SK-N-MC (cell line): ENCODE results near the gene CNBP.

Experiments
- DNase-seq: peaks from one replicate; pipeline ENCODE4 v3.0.0-alpha.2; 2011; ENCODE audit warnings: low read depth, low spot score
- H3K27ac ChIP-seq: fragments of 200-600 bp; sonication (generic); 2 replicates; pipeline ENCODE4 v1.5.1; 2016; ENCODE audit warnings: mixed run types
- H3K36me3 ChIP-seq: fragments of 200-600 bp; sonication (generic); 2 replicates; pipeline ENCODE4 v1.6.1; 2017; ENCODE audit warnings: antibody characterized with exemption, low read length, mixed read lengths; ENCODE audit not compliant: insufficient read depth
- H3K4me3 ChIP-seq: fragments of 200-600 bp; sonication (generic); 2 replicates; pipeline ENCODE4 v1.5.1; 2016
- H3K9ac ChIP-seq: fragments of 200-600 bp; sonication (generic); 2 replicates; pipeline ENCODE4 v1.8.0; 2017; ENCODE audit warnings: mixed run types, mixed read lengths; ENCODE audit not compliant: insufficient read length
- H3K9me3 ChIP-seq: fragments of 200-600 bp; sonication (generic); 2 replicates; pipeline ENCODE4 v1.6.1; 2017; ENCODE audit warnings: low read depth, mild to moderate bottlenecking, antibody characterized with exemption, low read length, moderate library complexity, mixed read lengths
- EZH2 ChIP-seq: fragments of 200-600 bp; sonication (generic); IDR thresholded peaks from one replicate; pipeline ENCODE4 v1.6.1; 2017; ENCODE audit warnings: antibody characterized with exemption
- FOXP2 ChIP-seq: optimal IDR thresholded peaks from 2 replicates; pipeline ENCODE3; 2011; ENCODE audit warnings: mild to moderate bottlenecking, moderate library complexity; ENCODE audit not compliant: insufficient read depth; ENCODE audit errors: extremely low read length, control extremely low read depth
- POLR2AphosphoS5 ChIP-seq: IDR thresholded peaks from 2 replicates; pipeline ENCODE4 v1.6.1; 2012; ENCODE audit warnings: mild to moderate bottlenecking, low read depth, low read length, borderline replicate concordance

The CNBP gene

GRCh38 chr3:129213238-129213637 lies 29.5 kb upstream of the CNBP start:
- H3K4me3 ChIP-seq, result no peak overlapping the region
- DNase-seq, result no peak
- H3K9me3 ChIP-seq, result no peaks in the 10 kb centered on the region; the same call in 1 of the 2 replicates
- H3K9ac ChIP-seq, result no peak overlapping the region
- H3K36me3 ChIP-seq, result no peaks in the 10 kb centered on the region
- H3K27ac ChIP-seq, result no peak overlapping the region
- TF ChIP-seq EZH2 (no peak), POLR2AphosphoS5 (no peak), FOXP2 (no peak)

GRCh38 chr3:129211772-129212171 lies 28.1 kb upstream of the CNBP start:
- Histone ChIP-seq H3K36me3 (no peaks in the 10 kb centered on the region), H3K27ac (peak overlapping the region; percentile 32), H3K9me3 (no peaks in the 10 kb centered on the region; the same call in 1 of the 2 replicates), H3K9ac (no peak overlapping the region), H3K4me3 (peak overlapping the region; percentile 32)
- TF ChIP-seq FOXP2 (no peak), POLR2AphosphoS5 (no peak), EZH2 (no peak)
- no peak for DNase-seq

- Histone ChIP-seq H3K9me3 (no peaks in the 10 kb centered on the region; the same call in 1 of the 2 replicates), H3K27ac (peak overlapping the region; percentile 32), H3K9ac (peak overlapping the region; percentile 1), H3K36me3 (no peaks in the 10 kb centered on the region), H3K4me3 (peak overlapping the region; percentile 32)
- DNase-seq, result no peak
- TF ChIP-seq POLR2AphosphoS5, result no peak
- TF ChIP-seq FOXP2, result no peak
- TF ChIP-seq EZH2, result no peak
Observed at GRCh38 chr3:129211345-129211744, 27.6 kb upstream of the CNBP start.

- Histone ChIP-seq H3K27ac (peak overlapping the region; percentile 2; the same call in 1 of the 2 replicates), H3K36me3 (no peaks in the 10 kb centered on the region), H3K9me3 (no peaks in the 10 kb centered on the region; the same call in 1 of the 2 replicates)
Observed at GRCh38 chr3:129207479-129207878, 23.8 kb upstream of the CNBP start.

GRCh38 chr3:129205109-129205832 lies 21.6 kb upstream of the CNBP start:
- H3K9me3 ChIP-seq, result no peaks in the 10 kb centered on the region; the same call in 1 of the 2 replicates
- TF ChIP-seq EZH2, result no peak
- no peak for TF ChIP-seq FOXP2
- no peak for TF ChIP-seq POLR2AphosphoS5
- H3K27ac ChIP-seq, result no peak overlapping the region
- no peak overlapping the region for H3K9ac ChIP-seq
- DNase-seq, result no peak
- no peak overlapping the region for H3K4me3 ChIP-seq
- no peaks in the 10 kb centered on the region for H3K36me3 ChIP-seq

More at GRCh38 chr3:129207479-129207878, 23.8 kb upstream of the CNBP start:
- Histone ChIP-seq H3K4me3 (no peak overlapping the region), H3K9ac (no peak overlapping the region)
- TF ChIP-seq FOXP2, result no peak
- TF ChIP-seq POLR2AphosphoS5, result no peak
- no peak for TF ChIP-seq EZH2
- no peak for DNase-seq

GRCh38 chr3:129204473-129204872 lies 20.8 kb upstream of the CNBP start:
- DNase-seq, result no peak
- no peak for TF ChIP-seq POLR2AphosphoS5
- TF ChIP-seq FOXP2, result no peak
- no peak for TF ChIP-seq EZH2
- no peaks in the 10 kb centered on the region for H3K9me3 ChIP-seq
- H3K27ac ChIP-seq, result no peak overlapping the region
- no peak overlapping the region for H3K9ac ChIP-seq
- no peaks in the 10 kb centered on the region for H3K36me3 ChIP-seq
- no peak overlapping the region for H3K4me3 ChIP-seq

GRCh38 chr3:129199366-129199765 lies 15.7 kb upstream of the CNBP start:
- DNase-seq, result no peak
- no peaks in the 10 kb centered on the region for H3K9me3 ChIP-seq
- no peaks in the 10 kb centered on the region for H3K36me3 ChIP-seq
- no peak for TF ChIP-seq POLR2AphosphoS5
- no peak for TF ChIP-seq EZH2
- no peak for TF ChIP-seq FOXP2
- no peak overlapping the region for H3K27ac ChIP-seq
- no peak overlapping the region for H3K4me3 ChIP-seq
- H3K9ac ChIP-seq, result no peak overlapping the region

- no peak for DNase-seq
- no peak overlapping the region for H3K27ac ChIP-seq
- H3K9me3 ChIP-seq, result no peaks in the 10 kb centered on the region
- no peak overlapping the region for H3K4me3 ChIP-seq
- H3K9ac ChIP-seq, result no peak overlapping the region
- TF ChIP-seq EZH2 (no peak), POLR2AphosphoS5 (no peak), FOXP2 (no peak)
- no peaks in the 10 kb centered on the region for H3K36me3 ChIP-seq
Observed at GRCh38 chr3:129197321-129197720, 13.6 kb upstream of the CNBP start.
